HG02943 (cell line): ENCODE results near the gene RAI14.

Experiments
- ATAC-seq: cut with Tn5 transposase; IDR thresholded peaks from one replicate; pipeline ENCODE4 v1.9.1; 2021; ENCODE audit warnings: mild to moderate bottlenecking, low read depth, moderate library complexity; ENCODE audit not compliant: unreplicated experiment

RAI14 gene

DNA sequence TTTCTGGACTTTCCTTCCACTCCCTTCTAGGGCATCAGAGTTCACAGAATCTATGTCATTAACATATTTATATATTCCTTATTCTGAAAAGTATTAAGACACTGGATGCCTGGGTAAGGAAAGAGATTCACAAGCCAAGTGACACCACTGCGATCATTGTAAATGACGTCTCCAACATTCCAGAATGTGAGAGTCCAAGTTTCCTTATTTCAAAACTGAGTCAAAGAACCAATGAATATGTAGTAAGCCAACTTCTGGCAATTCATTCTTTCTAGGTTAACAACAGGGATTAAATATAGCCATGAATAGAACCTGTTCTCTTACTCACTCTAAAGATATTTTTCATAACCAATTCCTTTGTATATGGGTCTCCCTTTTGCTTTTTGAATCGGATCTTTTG, 18.1 kb downstream of the RAI14 start:
- ATAC-seq, result no peak

DNA sequence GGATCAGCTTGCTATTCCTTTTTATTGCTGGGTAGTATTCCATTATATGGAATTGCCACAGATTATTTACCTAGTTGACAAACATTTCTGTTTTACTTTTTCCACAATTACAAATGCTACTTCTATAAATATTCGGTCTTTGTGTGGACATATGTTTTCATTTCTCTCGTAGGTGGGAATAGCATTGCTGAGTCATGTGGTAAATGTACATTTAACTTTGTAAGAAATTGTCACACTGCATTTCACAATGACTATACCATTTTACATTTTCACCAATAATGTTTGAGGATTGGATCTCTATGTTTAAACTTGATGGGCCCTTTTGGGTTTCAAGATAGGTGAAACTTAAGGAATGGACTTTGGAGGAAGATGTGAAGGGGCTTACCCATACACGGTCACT, 19.7 kb downstream of the RAI14 start:
- no peak for ATAC-seq

GRCh38 chr5:34676416-34676815, 20.3 kb downstream of the RAI14 start:
- no peak for ATAC-seq

- ATAC-seq, result no peak
Observed at GRCh38 chr5:34677428-34677827, 21.3 kb downstream of the RAI14 start.

DNA sequence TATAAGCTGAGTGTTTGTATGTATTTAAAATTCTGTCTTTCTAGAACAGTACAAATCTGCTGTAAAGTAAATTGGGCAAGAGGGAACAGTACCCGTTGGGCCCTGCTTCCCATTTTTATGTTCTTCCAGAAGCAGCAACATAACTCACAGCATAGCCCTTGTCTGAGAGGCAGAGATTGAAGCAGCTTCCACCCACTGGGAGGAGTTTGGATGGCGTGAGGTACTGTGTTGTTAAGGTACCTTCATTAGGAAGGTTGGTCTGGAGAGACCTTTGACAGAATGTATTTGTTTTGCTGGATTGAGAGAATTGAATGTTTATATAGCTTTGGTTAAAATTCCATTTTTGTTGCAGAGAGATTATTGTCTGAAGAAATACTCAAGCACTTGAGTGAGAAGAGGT, 24.8 kb downstream of the RAI14 start:
- no peak for ATAC-seq

- ATAC-seq, result no peak
Observed at GRCh38 chr5:34682926-34683623, 26.9 kb downstream of the RAI14 start.

GRCh38 chr5:34684281-34684979, 28.3 kb downstream of the RAI14 start:
- ATAC-seq, result no peak

DNA sequence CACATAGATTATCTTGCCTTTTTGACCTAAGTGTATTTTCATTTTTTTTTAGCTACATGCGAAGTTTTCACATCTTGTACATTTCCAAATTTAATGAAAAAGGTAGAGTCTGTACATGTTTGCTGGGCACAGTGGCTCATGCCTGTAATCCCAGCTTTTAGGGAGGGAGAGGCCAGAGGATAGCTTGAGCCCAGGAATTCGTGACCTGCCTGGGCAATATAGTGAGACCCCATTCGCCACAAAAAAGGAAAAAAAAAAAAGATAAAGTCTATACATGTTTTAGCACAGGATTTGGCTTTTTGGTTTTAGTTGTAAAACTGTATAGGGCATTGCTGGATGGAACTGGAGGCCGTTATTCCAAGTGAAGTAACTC, 28.8 kb downstream of the RAI14 start:
- no peak for ATAC-seq

GRCh38 chr5:34685485-34686165, 29.5 kb downstream of the RAI14 start:
- no peak for ATAC-seq

GRCh38 chr5:34686762-34687268, 30.7 kb downstream of the RAI14 start:
- ATAC-seq, result no peak

DNA sequence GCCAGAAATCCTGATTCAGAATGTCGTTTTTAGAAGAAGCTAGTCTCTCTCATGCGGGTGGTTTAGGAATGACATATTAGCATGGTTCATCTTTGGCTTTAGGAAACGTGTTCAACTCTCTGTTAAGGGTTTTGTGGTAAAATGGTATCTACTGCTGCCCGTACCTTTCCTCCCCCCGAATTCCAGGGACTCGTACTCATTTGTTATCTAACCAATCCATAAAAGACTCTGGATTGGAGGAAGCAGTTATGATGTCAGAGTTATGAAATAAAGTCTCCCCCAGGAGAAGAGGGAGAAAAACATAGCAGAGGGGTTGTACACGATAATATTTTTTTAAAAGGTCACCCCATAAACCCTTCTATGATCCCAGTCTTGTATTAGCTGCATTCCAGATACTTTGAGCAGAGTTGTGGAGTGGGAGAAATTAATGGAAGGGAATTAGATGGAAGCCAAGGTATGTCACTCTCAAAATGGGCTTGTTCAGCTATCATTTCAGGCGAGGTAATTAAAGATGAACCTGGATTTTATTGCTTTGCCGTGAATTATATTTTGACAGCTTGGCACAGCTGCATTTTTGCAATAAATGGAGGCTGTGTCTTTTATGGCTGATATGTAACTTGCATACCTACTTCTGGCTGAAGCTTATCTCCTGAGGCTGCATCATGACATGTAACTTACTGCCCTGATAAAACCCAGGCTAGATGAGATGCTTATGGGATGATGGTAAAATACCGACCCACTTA, 31.3 kb downstream of the RAI14 start:
- no peak for ATAC-seq

DNA sequence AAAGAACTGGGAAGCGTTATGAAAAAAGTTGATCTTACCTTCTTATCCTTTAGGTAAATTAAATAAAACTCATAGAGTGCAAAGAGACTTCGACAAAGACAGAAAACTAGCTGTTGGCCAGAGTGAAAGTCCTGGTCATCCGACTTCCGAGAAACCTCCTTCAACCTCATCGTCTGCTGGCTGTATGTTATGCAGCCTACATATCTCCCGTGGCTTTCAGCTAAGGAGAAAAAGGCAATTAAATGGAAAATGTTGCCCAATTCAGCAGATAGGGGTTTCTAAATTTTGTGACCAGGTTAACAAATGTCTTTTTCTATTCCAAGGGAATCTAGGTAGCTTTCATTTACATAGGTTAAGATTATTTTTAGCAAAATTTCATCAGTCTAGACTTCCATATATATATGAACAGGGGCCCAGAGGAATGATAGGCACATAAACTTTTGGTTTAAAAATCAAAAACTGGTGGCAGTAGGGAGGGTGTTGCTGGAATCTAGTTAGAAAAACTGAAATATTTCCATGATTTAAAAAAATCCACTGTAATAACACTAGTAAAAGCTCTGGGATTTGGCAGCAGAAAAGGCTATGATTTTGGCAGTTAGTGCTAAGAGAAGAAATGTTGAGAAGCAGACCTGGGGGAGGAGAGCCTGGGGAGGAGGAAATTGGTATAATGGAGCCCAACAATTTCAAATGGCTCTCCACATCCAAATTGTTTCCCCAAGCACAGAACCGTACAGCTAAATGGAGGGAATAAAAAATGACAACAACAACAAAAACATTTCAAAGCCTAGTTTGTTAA, 32.1 kb downstream of the RAI14 start:
- ATAC-seq, result no peak

- ATAC-seq, result no peak
Observed at GRCh38 chr5:34690301-34690700, 34.2 kb downstream of the RAI14 start.

GRCh38 chr5:34690898-34691297, 34.8 kb downstream of the RAI14 start:
- no peak for ATAC-seq

DNA sequence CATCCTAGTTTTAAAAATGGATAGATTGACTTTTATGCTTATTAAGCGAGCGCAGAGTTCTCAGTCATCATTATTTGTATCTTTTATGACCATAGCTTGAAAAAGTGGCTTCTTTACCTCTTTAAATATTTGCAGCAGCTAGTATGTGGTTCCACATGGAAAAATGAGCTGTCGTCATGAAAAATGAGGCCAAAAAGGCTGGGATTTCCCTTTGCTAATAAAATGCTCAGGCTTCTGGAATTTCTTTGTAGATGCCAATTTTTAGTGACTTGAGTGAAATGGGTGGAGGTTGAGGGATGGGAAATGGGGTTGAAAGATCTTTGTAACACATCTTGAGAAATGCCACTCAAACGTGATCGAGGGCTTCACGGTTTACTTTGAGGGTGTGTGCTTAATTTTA, 35.2 kb downstream of the RAI14 start:
- no peak for ATAC-seq

DNA sequence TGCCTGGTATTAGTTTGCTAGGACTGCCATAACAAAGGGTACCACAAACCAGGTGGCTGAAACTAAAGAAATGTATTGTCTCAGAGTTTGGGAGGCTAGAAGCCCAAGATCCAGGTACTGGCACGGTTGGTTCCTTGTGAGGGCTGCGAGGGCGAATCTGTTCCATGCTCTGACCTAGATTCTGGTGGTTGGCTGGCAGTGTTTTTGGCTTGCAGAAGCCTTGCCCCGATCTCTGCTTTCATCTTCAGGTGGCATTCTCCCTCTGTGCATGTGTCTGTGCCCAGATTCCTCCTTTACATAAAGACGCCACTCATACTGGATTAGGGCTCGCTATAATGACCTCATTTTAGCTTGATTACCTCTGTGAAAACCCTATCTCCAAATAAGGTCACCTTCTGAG, 36.7 kb downstream of the RAI14 start:
- no peak for ATAC-seq

- no peak for ATAC-seq
Observed at GRCh38 chr5:34694012-34694411, 37.9 kb downstream of the RAI14 start.

- ATAC-seq, result no peak
Observed at GRCh38 chr5:34694685-34695084, 38.6 kb downstream of the RAI14 start.

DNA sequence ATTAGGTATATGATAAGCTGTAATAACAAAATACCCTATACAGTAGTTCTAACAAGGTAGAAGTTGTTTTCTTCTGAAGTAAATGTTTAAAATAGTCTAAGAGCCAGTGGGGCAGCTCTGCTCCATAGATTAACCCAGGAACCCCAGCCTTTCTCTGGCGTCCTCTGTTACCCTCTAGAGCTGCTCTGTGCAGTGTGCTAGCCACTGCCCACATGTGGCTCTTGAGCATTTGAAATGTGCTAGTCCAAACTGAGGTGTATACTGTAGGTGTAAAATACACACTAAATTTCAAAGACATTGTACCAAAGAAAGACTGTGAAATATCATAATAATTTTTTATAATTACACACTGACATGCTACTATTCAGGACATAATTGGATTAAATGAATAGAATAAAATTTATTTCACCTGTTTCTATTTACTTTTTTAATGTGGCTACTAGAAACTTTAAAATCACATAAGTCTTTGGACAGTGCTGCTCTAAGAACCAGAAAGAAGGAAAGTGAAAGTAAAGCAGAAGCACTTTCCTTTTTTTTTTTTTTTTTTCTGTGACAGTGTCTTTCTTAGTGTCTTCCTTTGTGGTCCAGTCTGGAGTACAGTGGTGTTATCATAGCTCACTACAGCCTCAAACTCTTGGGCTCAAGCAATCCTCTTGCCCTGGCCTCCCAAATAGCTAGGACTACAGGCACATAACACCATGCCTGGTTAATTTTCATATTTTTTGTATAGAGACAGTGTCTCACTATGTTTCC, 39.3 kb downstream of the RAI14 start:
- no peak for ATAC-seq
